ENCODE data around the gene CACNA2D4. TPM values are rescaled to one million over a fixed set of nuclear protein-coding genes. Genes with fewer than 3 reads are reported as not detected.

CACNA2D4 gene
- total RNA-seq, 1 donor, result 0.72 TPM

DNA sequence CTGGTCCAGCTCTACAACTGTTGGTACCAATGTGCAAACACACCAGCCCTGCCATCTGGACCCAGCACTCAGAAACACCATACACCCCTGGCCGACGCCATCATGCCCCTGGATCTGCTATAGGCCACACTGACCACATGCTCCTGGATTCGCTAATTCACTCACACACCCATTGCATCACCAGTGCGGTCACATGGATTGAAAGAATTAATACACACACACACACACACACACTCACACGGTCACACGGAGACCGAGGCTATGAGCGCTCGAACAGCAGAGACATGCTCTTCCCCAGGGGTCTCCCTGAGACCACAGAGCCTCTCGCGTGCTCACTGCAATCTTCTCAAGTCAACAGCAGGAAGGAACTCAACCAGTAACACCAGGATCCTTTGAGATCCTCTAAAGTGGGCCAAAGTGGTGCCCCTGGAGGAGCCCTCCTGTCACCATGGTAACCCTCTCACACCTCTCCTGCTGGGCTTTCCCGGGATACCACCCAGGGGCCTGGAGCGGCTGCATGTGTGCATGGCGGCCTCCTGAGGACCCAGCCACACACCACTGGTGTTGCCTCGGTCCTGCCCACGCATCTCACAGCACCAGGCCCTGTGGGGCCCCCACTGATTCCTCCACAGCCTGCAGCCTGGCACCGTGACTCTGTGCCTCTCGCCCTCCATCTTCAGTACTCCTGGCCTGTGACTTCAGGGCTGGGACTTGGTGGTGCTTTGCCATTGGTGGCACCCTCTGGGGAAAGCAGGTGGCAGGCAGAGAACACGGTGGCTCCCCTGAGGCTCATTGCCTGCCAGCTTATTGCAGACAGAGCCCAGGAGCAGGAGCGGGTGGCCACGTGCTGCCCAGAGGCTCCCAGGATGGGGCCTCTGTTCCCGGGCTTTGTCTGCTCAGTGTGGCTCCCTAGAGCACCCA, 83.0 kb downstream of the CACNA2D4 start:
- Histone ChIP-seq H2AFZ (ENCODE audit: low read length) (no peak overlapping the region), H3K9me3 (ENCODE audit: low read depth, low read length) (no peaks in the 10 kb centered on the region), H3K79me2 (ENCODE audit: insufficient read depth, low read length) (no peaks in the 10 kb centered on the region), H3K27ac (ENCODE audit: low read depth, low read length) (no peak overlapping the region), H3K27me3 (ENCODE audit: insufficient read depth, low read length) (peaks cover 40% of the 10 kb centered on the region), H4K20me1 (ENCODE audit: insufficient read depth, low read length) (peaks cover 3% of the 10 kb centered on the region), H3K4me3 (ENCODE audit: insufficient read depth, low read length) (no peak overlapping the region), H3K36me3 (ENCODE audit: insufficient read depth, low read length) (no peaks in the 10 kb centered on the region), H3K4me1 (ENCODE audit: insufficient read depth, low read length) (no peaks in the 10 kb centered on the region), H3K4me2 (ENCODE audit: insufficient read depth, low read length) (no peak overlapping the region)
- peak; percentile 75 for DNase-seq (ENCODE audit: insufficient read length, low spot score, missing footprints)
- TF ChIP-seq, protein P1, sequence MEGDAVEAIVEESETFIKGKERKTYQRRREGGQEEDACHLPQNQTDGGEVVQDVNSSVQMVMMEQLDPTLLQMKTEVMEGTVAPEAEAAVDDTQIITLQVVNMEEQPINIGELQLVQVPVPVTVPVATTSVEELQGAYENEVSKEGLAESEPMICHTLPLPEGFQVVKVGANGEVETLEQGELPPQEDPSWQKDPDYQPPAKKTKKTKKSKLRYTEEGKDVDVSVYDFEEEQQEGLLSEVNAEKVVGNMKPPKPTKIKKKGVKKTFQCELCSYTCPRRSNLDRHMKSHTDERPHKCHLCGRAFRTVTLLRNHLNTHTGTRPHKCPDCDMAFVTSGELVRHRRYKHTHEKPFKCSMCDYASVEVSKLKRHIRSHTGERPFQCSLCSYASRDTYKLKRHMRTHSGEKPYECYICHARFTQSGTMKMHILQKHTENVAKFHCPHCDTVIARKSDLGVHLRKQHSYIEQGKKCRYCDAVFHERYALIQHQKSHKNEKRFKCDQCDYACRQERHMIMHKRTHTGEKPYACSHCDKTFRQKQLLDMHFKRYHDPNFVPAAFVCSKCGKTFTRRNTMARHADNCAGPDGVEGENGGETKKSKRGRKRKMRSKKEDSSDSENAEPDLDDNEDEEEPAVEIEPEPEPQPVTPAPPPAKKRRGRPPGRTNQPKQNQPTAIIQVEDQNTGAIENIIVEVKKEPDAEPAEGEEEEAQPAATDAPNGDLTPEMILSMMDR (IDR thresholded peaks at IDR 0.05; ENCODE audit: extremely low read depth, low read depth, low read length), result no peak

DNA sequence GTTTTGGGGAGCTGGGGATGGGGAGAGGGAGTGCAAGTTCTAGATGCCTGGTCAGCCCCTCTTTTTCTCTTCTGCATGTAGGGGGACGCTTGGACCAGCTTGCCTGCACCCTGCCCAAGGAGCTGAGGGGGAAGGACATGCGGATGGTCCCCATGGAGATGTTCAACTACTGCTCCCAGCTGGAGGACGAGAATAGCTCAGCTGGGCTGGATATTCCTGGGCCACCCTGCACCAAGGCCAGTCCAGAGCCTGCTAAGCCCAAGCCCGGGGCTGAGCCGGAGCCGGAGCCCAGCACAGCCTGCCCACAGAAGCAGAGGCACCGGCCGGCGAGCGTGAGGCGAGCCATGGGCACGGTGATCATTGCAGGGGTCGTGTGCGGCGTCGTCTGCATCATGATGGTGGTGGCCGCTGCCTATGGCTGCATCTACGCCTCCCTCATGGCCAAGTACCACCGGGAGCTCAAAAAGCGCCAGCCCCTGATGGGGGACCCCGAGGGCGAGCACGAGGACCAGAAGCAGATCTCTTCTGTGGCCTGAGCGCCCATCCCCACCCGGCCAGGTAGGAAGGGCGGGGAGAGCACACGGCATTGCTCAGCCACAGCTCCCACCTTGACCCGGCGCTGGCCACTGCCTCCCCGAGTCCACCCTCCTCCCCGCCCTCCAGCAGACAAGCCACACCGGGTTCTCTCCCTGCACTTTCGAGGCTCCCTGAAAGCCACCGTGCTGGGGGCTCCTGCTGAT, 84.1 kb downstream of the CACNA2D4 start:
- no peak overlapping the region for H3K4me3 ChIP-seq (ENCODE audit: insufficient read depth, low read length)
- TF ChIP-seq, protein P1 (IDR thresholded peaks at IDR 0.05; ENCODE audit: extremely low read depth, low read depth, low read length), result no peak
- peak; percentile 85 for DNase-seq (ENCODE audit: insufficient read length, low spot score, missing footprints)
- H3K36me3 ChIP-seq (ENCODE audit: insufficient read depth, low read length), result no peaks in the 10 kb centered on the region
- H3K27me3 ChIP-seq (ENCODE audit: insufficient read depth, low read length), result peaks cover 36% of the 10 kb centered on the region
- no peaks in the 10 kb centered on the region for H3K79me2 ChIP-seq (ENCODE audit: insufficient read depth, low read length)
- peaks cover 3% of the 10 kb centered on the region for H4K20me1 ChIP-seq (ENCODE audit: insufficient read depth, low read length)
- H3K4me1 ChIP-seq (ENCODE audit: insufficient read depth, low read length), result no peaks in the 10 kb centered on the region
- no peak overlapping the region for H3K4me2 ChIP-seq (ENCODE audit: insufficient read depth, low read length)
- H3K9me3 ChIP-seq (ENCODE audit: low read depth, low read length), result no peaks in the 10 kb centered on the region
- no peak overlapping the region for H3K27ac ChIP-seq (ENCODE audit: low read depth, low read length)
- H2AFZ ChIP-seq (ENCODE audit: low read length), result no peak overlapping the region

DNA sequence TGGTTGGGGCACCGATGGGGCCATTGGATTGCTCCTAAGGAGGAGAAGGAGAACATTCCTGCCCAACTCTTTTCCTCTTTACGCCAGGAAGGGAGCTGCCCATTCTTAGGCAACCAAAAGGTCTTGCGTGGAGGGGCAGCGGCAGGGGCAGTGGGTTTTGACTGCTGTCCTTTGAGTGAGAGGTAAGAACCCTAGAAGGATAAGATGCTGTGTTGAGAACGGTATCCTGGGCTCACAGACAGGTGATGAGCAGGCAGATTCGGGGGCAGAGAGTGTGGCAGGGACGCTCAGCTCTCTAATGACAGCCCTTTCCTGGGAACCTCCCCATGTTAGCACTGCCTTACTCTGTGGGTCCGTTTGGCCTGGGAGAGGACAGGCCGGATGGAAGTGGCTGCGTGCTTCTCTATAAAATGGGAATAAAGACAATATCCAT, 84.8 kb downstream of the CACNA2D4 start:
- no peak overlapping the region for H3K4me3 ChIP-seq (ENCODE audit: insufficient read depth, low read length)
- no peak overlapping the region for H3K27ac ChIP-seq (ENCODE audit: low read depth, low read length)
- H4K20me1 ChIP-seq (ENCODE audit: insufficient read depth, low read length), result peaks cover 3% of the 10 kb centered on the region
- H3K79me2 ChIP-seq (ENCODE audit: insufficient read depth, low read length), result no peaks in the 10 kb centered on the region
- TF ChIP-seq, protein P1 (IDR thresholded peaks at IDR 0.05; ENCODE audit: extremely low read depth, low read depth, low read length), result no peak
- peaks cover 29% of the 10 kb centered on the region for H3K27me3 ChIP-seq (ENCODE audit: insufficient read depth, low read length)
- no peak overlapping the region for H2AFZ ChIP-seq (ENCODE audit: low read length)
- H3K36me3 ChIP-seq (ENCODE audit: insufficient read depth, low read length), result no peaks in the 10 kb centered on the region
- no peak for DNase-seq (ENCODE audit: insufficient read length, low spot score, missing footprints)
- no peaks in the 10 kb centered on the region for H3K4me1 ChIP-seq (ENCODE audit: insufficient read depth, low read length)
- H3K4me2 ChIP-seq (ENCODE audit: insufficient read depth, low read length), result no peak overlapping the region
- no peaks in the 10 kb centered on the region for H3K9me3 ChIP-seq (ENCODE audit: low read depth, low read length)
